ENCODE data around the gene B4GALT4. TPM values are rescaled to one million over a fixed set of nuclear protein-coding genes. Genes with fewer than 3 reads are reported as not detected.

The B4GALT4 gene
- 12.0 TPM for total RNA-seq

GRCh38 chr3:119240591-119241434, at the start of gene B4GALT4:
TSS of gene B4GALT4 (minus strand) at chr3:119240878. CDS start at chr3:119230099, 10,779 bp downstream.

GRCh38 chr3:119173325-119173724, 67.4 kb downstream of the B4GALT4 start, which contains the start of gene UPK1B:
TSS of gene UPK1B (plus strand) at chr3:119173598. CDS start at chr3:119186742, 13,144 bp downstream.

Other genes starting within 250 kb of the B4GALT4 start
- gene IGSF11, start 206.0 kb downstream of the B4GALT4 start, total RNA-seq: 19.6 TPM
- not detected for gene TEX55, start 94.7 kb downstream of the B4GALT4 start, total RNA-seq
- not detected for gene UPK1B, start 67.3 kb downstream of the B4GALT4 start, total RNA-seq
- 6.5 TPM for gene ARHGAP31, start 53.5 kb upstream of the B4GALT4 start, total RNA-seq
- 13.4 TPM for gene TMEM39A, start 222.7 kb upstream of the B4GALT4 start, total RNA-seq
- 16.8 TPM for gene POGLUT1, start 228.1 kb upstream of the B4GALT4 start, total RNA-seq

Measured in diencephalon (tissue), 1 donor.